CD8-positive, alpha-beta memory T cell (primary cell): Measurements from ENCODE around the gene VPS13A. TPM values are rescaled to one million over a fixed set of nuclear protein-coding genes. Genes with fewer than 3 reads are reported as not detected.

Experiments
- CTCF ChIA-PET: fragments of 350-600 bp; sonication (Branson Sonifier 250); formaldehyde crosslinking; loops from one replicate; lab custom pipeline; 2021; ENCODE audit warnings: antibody characterized with exemption; lab: Charles Lee
- POLR2A ChIA-PET: fragments of 350-600 bp; sonication (Branson Sonifier 250); formaldehyde crosslinking; loops from one replicate; lab custom pipeline; 2021; ENCODE audit warnings: antibody characterized with exemption; lab: Charles Lee
- DNase-seq, 5 donors: peaks; one replicate each; pipeline versions ENCODE4 v3.0.0 to v3.0.0-alpha.2; 2020 to 2022; ENCODE audit warnings: mixed read lengths in 1 of 5
- H3K27ac ChIP-seq: one replicate; pipeline ENCODE4 v1.7.0; 2013; ENCODE audit warnings: low read depth, mild to moderate bottlenecking, low read length, moderate library complexity
- H3K27me3 ChIP-seq: 2 replicates; pipeline ENCODE4 v1.7.0; 2013; ENCODE audit warnings: low read length, mild to moderate bottlenecking; ENCODE audit not compliant: insufficient read depth, poor library complexity, severe bottlenecking
- H3K36me3 ChIP-seq: 2 replicates; pipeline ENCODE4 v1.7.0; 2013; ENCODE audit warnings: mild to moderate bottlenecking, low read length, moderate library complexity; ENCODE audit not compliant: insufficient read depth
- H3K4me1 ChIP-seq: 2 replicates; pipeline ENCODE4 v1.7.0; 2013; ENCODE audit warnings: mild to moderate bottlenecking, low read length, moderate library complexity; ENCODE audit not compliant: insufficient read depth
- H3K4me3 ChIP-seq: 2 replicates; pipeline ENCODE4 v1.7.0; 2013; ENCODE audit warnings: mild to moderate bottlenecking, low read length
- H3K9me3 ChIP-seq: 2 replicates; pipeline ENCODE4 v1.7.0; 2013; ENCODE audit warnings: mild to moderate bottlenecking, low read length
- H3K27ac Mint-ChIP-seq, 8 donors: one replicate each; pipeline ENCODE4 v1.8.0; 2020 to 2021; ENCODE audit warnings: mixed read lengths in 8 of 8, mild to moderate bottlenecking in 6 of 8, inconsistent platforms in 3 of 8, moderate library complexity in 3 of 8
- H3K27me3 Mint-ChIP-seq, 2 donors: one replicate each; pipeline ENCODE4 v1.8.0; 2020 to 2021; ENCODE audit warnings: mixed read lengths in 2 of 2, mild to moderate bottlenecking in 1 of 2, moderate library complexity in 1 of 2
- H3K36me3 Mint-ChIP-seq, 3 donors: one replicate each; pipeline ENCODE4 v1.8.0; 2020 to 2021; ENCODE audit warnings: mixed read lengths in 3 of 3, inconsistent platforms in 1 of 3, mild to moderate bottlenecking in 1 of 3
- H3K4me1 Mint-ChIP-seq, 3 donors: one replicate each; pipeline ENCODE4 v1.8.0; 2020 to 2021; ENCODE audit warnings: mixed read lengths in 3 of 3, inconsistent platforms in 1 of 3, mild to moderate bottlenecking in 1 of 3
- H3K4me3 Mint-ChIP-seq, 7 donors: one replicate each; pipeline ENCODE4 v1.8.0; 2020 to 2021; ENCODE audit warnings: mixed read lengths in 7 of 7, mild to moderate bottlenecking in 6 of 7, moderate library complexity in 4 of 7, inconsistent platforms in 2 of 7
- H3K9me3 Mint-ChIP-seq, 5 donors: one replicate each; pipeline ENCODE4 v1.8.0; 2020 to 2022; ENCODE audit warnings: mixed read lengths in 5 of 5, mild to moderate bottlenecking in 3 of 5, moderate library complexity in 2 of 5, inconsistent platforms in 1 of 5
- polyA plus RNA-seq: library from polyadenylated mRNA; unstranded; fragments of 300-500 nt; fragmentation: Illumina TruSeq; gene quantifications from one replicate; pipeline ENCODE4 v1.2.3, GENCODE V29; 2021
- total RNA-seq, 2 experiments: library from RNA; stranded (reverse); gene quantifications; one replicate each; pipeline ENCODE4 v1.2.3, GENCODE V29; 2021

Gene VPS13A
- total and polyA plus RNA-seq, 3 experiments from 2014 or later: 4.4 to 29.8 (median 29.7) TPM

DNA sequence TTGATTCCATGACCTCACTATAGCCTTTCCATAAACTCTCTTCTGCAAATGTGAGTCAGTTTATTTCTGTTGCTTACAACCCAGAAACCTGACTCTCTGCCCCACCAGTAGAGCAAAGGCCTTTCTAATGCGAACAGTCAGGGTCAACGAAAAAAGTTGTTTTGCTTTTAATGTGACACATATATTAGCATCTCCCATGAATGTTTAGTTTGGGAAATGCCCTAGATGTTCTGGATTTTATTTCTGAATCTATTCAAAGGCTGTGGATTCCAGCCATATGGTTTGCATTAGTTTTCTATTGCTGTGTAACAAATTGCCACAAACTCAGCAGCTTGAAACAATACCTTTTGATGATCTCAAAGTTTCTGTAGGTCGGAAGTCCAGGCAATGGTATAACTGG, 277.3 kb downstream of the VPS13A start:
- H3K4me3 ChIP-seq: no peak overlapping the region
- ChIA-PET POLR2A (no interaction called here), CTCF (interaction anchor here (0.5 to 1.8 kb wide), 3 partner anchors 12 to 748 kb away, joined by 4 to 6 read pairs (median 5); no protein-coding TSS in a partner anchor)

DNA sequence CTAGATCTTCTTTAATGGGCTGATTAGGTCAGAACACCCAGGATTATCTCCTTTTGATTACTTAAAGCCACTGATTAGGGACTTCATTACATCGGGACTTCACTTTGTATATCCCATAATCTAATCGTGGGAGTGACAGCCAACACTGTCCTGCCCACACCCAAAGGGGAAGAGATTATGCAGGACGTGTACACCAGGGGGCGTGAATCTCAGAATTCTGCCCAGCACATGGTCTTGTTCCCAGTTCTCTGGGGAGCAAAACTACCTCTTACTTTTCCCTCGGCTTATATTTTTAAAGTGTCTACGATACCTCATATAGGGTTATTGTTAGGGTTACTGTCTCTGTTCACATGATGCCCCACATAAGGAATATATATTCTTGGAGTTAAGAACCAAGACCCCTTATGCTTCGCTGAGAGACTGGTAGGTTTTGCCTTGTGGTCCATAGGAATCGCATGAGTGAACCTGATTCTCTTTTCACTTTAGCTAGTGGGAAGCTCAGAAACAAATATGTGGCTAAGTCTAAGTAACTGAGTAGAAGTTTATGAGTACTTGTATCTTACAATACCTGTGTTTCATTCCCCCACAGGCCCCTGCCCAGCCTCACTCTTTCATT, 278.1 kb downstream of the VPS13A start:
- Mint-ChIP-seq H3K9me3 (peaks cover 0 to 2% (median 0%) of the 10 kb centered on the region in 5 donors), H3K4me1 (peaks cover 10 to 18% (median 13%) of the 10 kb centered on the region in 3 donors), H3K36me3 (no peaks in the 10 kb centered on the region), H3K27me3 (peaks cover 1 to 14% of the 10 kb centered on the region in 2 donors), H3K4me3 (no peak overlapping the region), H3K27ac (no peak overlapping the region)
- no peak overlapping the region for H3K27ac ChIP-seq
- no peaks in the 10 kb centered on the region for H3K36me3 ChIP-seq
- H3K4me1 ChIP-seq: no peaks in the 10 kb centered on the region
- ChIA-PET CTCF (interaction anchor here (0.9 to 3.4 kb wide), 6 partner anchors 11 to 288 kb away, joined by 3 to 33 read pairs (median 6); no protein-coding TSS in a partner anchor), POLR2A (no interaction called here)
- no peaks in the 10 kb centered on the region for H3K9me3 ChIP-seq
- H3K4me3 ChIP-seq: no peak overlapping the region
- no peaks in the 10 kb centered on the region for H3K27me3 ChIP-seq
- DNase-seq: no peak

More for the DNA sequence above, 277.3 kb downstream of the VPS13A start:
- no peak for DNase-seq
- H3K27me3 ChIP-seq: no peaks in the 10 kb centered on the region
- Mint-ChIP-seq H3K4me3 (no peak overlapping the region), H3K36me3 (no peaks in the 10 kb centered on the region), H3K4me1 (peaks cover 10 to 18% (median 13%) of the 10 kb centered on the region in 3 donors), H3K27me3 (peaks cover 6 to 20% of the 10 kb centered on the region in 2 donors), H3K27ac (no peak overlapping the region), H3K9me3 (peaks cover 0 to 2% (median 0%) of the 10 kb centered on the region in 5 donors)
- no peaks in the 10 kb centered on the region for H3K4me1 ChIP-seq
- H3K9me3 ChIP-seq: no peaks in the 10 kb centered on the region
- no peaks in the 10 kb centered on the region for H3K36me3 ChIP-seq
- no peak overlapping the region for H3K27ac ChIP-seq

DNA sequence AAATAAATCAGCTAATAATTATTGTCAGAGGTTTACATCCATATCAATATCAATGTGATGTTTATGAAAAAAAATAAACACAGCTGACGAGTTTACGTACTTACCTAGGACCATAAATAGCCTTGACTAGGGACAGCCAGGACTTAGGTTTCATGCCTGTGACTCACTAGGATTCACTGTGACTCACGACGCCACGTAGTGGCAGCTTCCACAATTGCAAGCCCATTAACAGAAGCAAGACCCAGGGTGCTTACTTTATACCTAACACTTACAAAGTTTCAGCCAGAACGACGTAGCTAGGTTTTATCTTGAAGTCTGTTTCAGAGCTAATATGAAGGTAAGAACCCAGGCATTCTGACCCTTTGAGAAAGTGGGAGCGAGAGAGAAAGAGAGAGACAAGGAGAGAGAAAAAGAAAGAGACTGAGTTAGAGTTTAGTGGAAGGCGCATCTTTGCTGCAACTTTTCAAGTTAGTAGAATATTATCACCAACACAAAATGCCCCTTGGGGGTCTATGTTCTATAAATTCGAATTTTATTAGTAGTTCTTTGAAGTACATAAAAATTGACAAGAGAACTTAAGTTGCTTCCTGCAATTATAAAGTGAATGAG, 279.6 kb downstream of the VPS13A start:
- H3K27ac Mint-ChIP-seq: no peak overlapping the region
- H3K36me3 Mint-ChIP-seq: no peaks in the 10 kb centered on the region
- POLR2A ChIA-PET: no interaction called here

DNA sequence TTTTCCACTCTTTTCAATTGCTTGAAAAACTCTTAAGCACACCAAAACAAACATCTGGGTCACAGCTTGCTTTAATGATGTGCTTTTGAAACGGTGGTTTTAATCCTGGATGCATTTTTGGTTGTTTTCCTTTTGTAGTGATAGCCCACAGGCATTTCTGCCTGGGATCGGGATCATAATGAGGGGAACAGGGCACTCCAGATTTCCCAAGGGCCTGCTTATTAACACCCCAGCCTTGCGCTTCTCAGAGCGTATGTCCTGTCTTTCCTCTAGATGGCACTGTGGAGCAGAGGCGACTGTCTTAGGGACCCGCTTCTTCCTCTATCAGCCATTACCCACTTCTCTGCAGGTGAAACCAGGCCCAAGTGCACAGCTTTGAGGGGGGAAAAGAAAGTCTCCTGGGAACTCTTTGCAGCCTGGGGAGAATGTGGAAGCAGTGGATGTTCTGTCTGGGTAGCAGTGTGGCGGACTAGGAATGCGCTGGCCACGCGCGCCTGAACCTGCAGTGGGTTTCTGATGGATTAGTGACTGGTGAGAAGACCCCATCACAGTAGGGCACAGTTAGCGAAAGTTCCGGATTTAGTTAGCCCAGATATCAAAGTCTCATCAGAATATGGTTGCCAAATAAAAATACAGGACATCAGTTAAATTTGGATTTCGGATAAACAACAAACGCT, 280.7 kb downstream of the VPS13A start:
- peak; percentile 22 to 66 (median 41) for DNase-seq
- ChIA-PET POLR2A (no interaction called here), CTCF (interaction anchor here (1.0 to 3.4 kb wide), 12 partner anchors 8 to 743 kb away, joined by 3 to 33 read pairs (median 6); no protein-coding TSS in a partner anchor)
- Histone ChIP-seq H3K36me3 (no peaks in the 10 kb centered on the region), H3K27ac (no peak overlapping the region), H3K27me3 (no peaks in the 10 kb centered on the region), H3K9me3 (no peaks in the 10 kb centered on the region), H3K4me1 (no peaks in the 10 kb centered on the region), H3K4me3 (no peak overlapping the region)
- Mint-ChIP-seq H3K4me3 (no peak overlapping the region), H3K36me3 (no peaks in the 10 kb centered on the region), H3K27ac (peak overlapping the region in 1 of 8 donors; percentile 74), H3K9me3 (no peaks in the 10 kb centered on the region), H3K4me1 (peaks cover 10 to 18% (median 13%) of the 10 kb centered on the region in 3 donors), H3K27me3 (peaks cover 1 to 4% of the 10 kb centered on the region in 2 donors)

More for the DNA sequence above, 279.6 kb downstream of the VPS13A start:
- H3K4me1 ChIP-seq: no peaks in the 10 kb centered on the region
- DNase-seq: peak; percentile 52 to 77 (median 60)
- no peaks in the 10 kb centered on the region for H3K9me3 Mint-ChIP-seq
- H3K27me3 ChIP-seq: no peaks in the 10 kb centered on the region
- peaks cover 1 to 4% of the 10 kb centered on the region in 2 donors for H3K27me3 Mint-ChIP-seq
- H3K36me3 ChIP-seq: no peaks in the 10 kb centered on the region
- H3K9me3 ChIP-seq: no peaks in the 10 kb centered on the region
- CTCF ChIA-PET: interaction anchor here (0.7 to 3.4 kb wide), 17 partner anchors 10 to 744 kb away, joined by 3 to 33 read pairs (median 4); no protein-coding TSS in a partner anchor
- peaks cover 10 to 18% (median 13%) of the 10 kb centered on the region in 3 donors for H3K4me1 Mint-ChIP-seq
- no peak overlapping the region for H3K4me3 ChIP-seq
- H3K27ac ChIP-seq: no peak overlapping the region
- H3K4me3 Mint-ChIP-seq: no peak overlapping the region

DNA sequence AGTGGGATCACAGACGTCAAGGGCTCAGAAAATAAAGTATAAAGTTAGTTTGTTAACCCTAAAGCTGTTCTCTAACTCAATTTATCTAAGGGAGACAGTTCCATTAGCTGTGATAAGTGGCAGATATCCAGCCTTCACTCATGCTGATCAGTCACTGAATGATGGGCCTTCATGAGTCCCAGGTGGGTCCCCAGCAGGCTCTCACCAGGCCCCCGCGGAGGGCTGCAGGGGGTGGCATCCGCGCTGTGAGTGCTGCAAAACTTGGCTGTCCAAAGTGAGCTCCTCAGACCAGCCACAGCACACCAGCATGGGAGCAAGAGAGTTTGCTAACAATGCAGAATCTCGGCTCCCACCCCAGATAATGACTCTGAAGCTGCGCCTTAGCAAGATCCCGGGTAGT, 283.6 kb downstream of the VPS13A start:
- Histone ChIP-seq H3K36me3 (no peaks in the 10 kb centered on the region), H3K9me3 (no peaks in the 10 kb centered on the region), H3K4me3 (no peak overlapping the region), H3K27ac (no peak overlapping the region), H3K27me3 (no peaks in the 10 kb centered on the region), H3K4me1 (no peaks in the 10 kb centered on the region)
- Mint-ChIP-seq H3K27ac (no peak overlapping the region), H3K4me3 (no peak overlapping the region), H3K4me1 (peaks cover 4 to 8% (median 6%) of the 10 kb centered on the region in 3 donors), H3K9me3 (peaks cover 0 to under 1% (median 0%) of the 10 kb centered on the region in 5 donors), H3K36me3 (no peaks in the 10 kb centered on the region), H3K27me3 (peaks cover 2 to 9% of the 10 kb centered on the region in 2 donors)
- POLR2A ChIA-PET: no interaction called here
- CTCF ChIA-PET: no interaction called here
- DNase-seq: no peak

- peaks cover under 1 to 5% (median 4%) of the 10 kb centered on the region in 3 donors for H3K4me1 Mint-ChIP-seq
- Histone ChIP-seq H3K36me3 (no peaks in the 10 kb centered on the region), H3K27ac (no peak overlapping the region), H3K27me3 (no peaks in the 10 kb centered on the region), H3K4me1 (no peaks in the 10 kb centered on the region), H3K4me3 (no peak overlapping the region), H3K9me3 (no peaks in the 10 kb centered on the region)
- H3K27me3 Mint-ChIP-seq: peaks cover 5 to 17% of the 10 kb centered on the region in 2 donors
- POLR2A ChIA-PET: no interaction called here
- no peak overlapping the region for H3K4me3 Mint-ChIP-seq
- CTCF ChIA-PET: interaction anchor here (1.6 kb wide), 1 partner anchor 28 kb away, joined by 3 read pairs; no protein-coding TSS in a partner anchor
- no peak for DNase-seq
- H3K9me3 Mint-ChIP-seq: peaks cover 0 to 2% (median 0%) of the 10 kb centered on the region in 5 donors
- H3K27ac Mint-ChIP-seq: no peak overlapping the region
- no peaks in the 10 kb centered on the region for H3K36me3 Mint-ChIP-seq
These were observed 284.7 kb downstream of the VPS13A start for GRCh38 chr9:77462066-77462465.

DNA sequence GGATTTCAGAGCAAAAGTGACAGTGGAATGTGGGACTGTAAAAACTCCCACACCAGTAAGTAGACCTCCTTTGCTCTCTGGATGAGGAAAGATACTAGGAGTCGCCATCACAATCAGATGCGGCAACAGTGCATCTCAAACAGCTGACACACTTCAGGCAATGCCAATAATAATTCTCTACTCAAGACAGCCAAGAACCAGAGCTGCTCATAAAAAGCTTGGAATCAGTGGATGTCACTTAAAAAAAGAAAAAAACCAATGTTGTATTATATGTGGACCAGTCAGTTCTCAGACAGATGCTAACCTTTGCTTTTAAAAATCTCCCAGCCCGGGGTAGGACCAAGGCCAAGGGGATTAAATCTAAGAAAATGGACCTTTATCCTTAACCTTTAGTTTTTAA, 285.8 kb downstream of the VPS13A start:
- ChIA-PET POLR2A (no interaction called here), CTCF (interaction anchor here (1.6 kb wide), 1 partner anchor 30 kb away, joined by 3 read pairs; no protein-coding TSS in a partner anchor)
- Mint-ChIP-seq H3K27ac (no peak overlapping the region), H3K4me1 (peaks cover 0 to under 1% (median 0%) of the 10 kb centered on the region in 3 donors), H3K4me3 (no peak overlapping the region), H3K27me3 (peaks cover 6 to 14% of the 10 kb centered on the region in 2 donors), H3K36me3 (no peaks in the 10 kb centered on the region), H3K9me3 (peaks cover 0 to 2% (median 0%) of the 10 kb centered on the region in 5 donors)
- no peak overlapping the region for H3K4me3 ChIP-seq
- H3K4me1 ChIP-seq: no peaks in the 10 kb centered on the region
- no peak overlapping the region for H3K27ac ChIP-seq
- no peaks in the 10 kb centered on the region for H3K27me3 ChIP-seq
- H3K36me3 ChIP-seq: no peaks in the 10 kb centered on the region
- no peaks in the 10 kb centered on the region for H3K9me3 ChIP-seq
- DNase-seq: no peak
